HG03095 (cell line): ENCODE results near the gene NDUFAB1.
"Not testable (repeated sequence)": the region's sequence is repeated elsewhere in the genome, so short reads cannot be mapped to it uniquely, and the experiment has no call there.

Source experiments
- ATAC-seq: cut with Tn5 transposase; IDR thresholded peaks from one replicate; pipeline ENCODE4 v1.9.1; 2021; ENCODE audit warnings: moderate library complexity; ENCODE audit not compliant: unreplicated experiment

The NDUFAB1 gene

GRCh38 chr16:23556881-23557778, 39.0 kb downstream of the NDUFAB1 start, which contains the start of the genes EARS2 and UBFD1:
Gene EARS2, minus strand, starts transcription at chr16:23557350. Its CDS starts 7 bp downstream, at chr16:23557343.
Gene UBFD1, plus strand, starts transcription at chr16:23557727. Its CDS starts 16 bp downstream, at chr16:23557743.
- ATAC-seq = peak; percentile 85

- no peak for ATAC-seq
Observed at GRCh38 chr16:23554536-23554935, 41.6 kb downstream of the NDUFAB1 start.

- ATAC-seq = no peak
Observed at GRCh38 chr16:23552161-23552560, 44.0 kb downstream of the NDUFAB1 start.

GRCh38 chr16:23549938-23550337, 46.2 kb downstream of the NDUFAB1 start:
- no peak for ATAC-seq

GRCh38 chr16:23544436-23544835, 51.7 kb downstream of the NDUFAB1 start:
- ATAC-seq = no peak

GRCh38 chr16:23540817-23541178, 55.3 kb downstream of the NDUFAB1 start:
- ATAC-seq = not testable (repeated sequence)

GRCh38 chr16:23539984-23540816, 55.9 kb downstream of the NDUFAB1 start:
- ATAC-seq = no peak

- no peak for ATAC-seq
Observed at GRCh38 chr16:23538919-23539278, 57.2 kb downstream of the NDUFAB1 start.

GRCh38 chr16:23537390-23537789, 58.7 kb downstream of the NDUFAB1 start:
- ATAC-seq = no peak

- ATAC-seq = no peak
Observed at GRCh38 chr16:23535901-23536300, 60.2 kb downstream of the NDUFAB1 start.

- ATAC-seq = no peak
Observed at GRCh38 chr16:23534868-23535860, 61.0 kb downstream of the NDUFAB1 start.

- no peak for ATAC-seq
Observed at GRCh38 chr16:23532448-23532847, 63.7 kb downstream of the NDUFAB1 start.
